Upper lobe of left lung (tissue), 4 donors: ENCODE results near the gene SENP5.

Experiments used
- CTCF ChIP-seq, 6 experiments: fragments of 450-650 bp in 4 of 6; fragments of 200-600 bp in 2 of 6; sonication (generic) in 2 of 6; IDR thresholded peaks; one replicate each; pipeline ENCODE4 v1.5.1; 2016 to 2019; ENCODE audit warnings: antibody characterized with exemption in 6 of 6
- EP300 ChIP-seq, 4 donors: sonication (generic); formaldehyde crosslinking; IDR thresholded peaks; one replicate each; pipeline ENCODE4 v1.5.1; 2017; ENCODE audit warnings: antibody characterized with exemption in 4 of 4, control low read depth in 2 of 4
- POLR2A ChIP-seq, 4 donors: fragments of 450-650 bp; IDR thresholded peaks; one replicate each; pipeline ENCODE4 v1.5.1; 2016 to 2017; ENCODE audit warnings: antibody characterized with exemption in 4 of 4, mild to moderate bottlenecking in 2 of 4
- POLR2AphosphoS5 ChIP-seq, 2 donors: sonication (generic); formaldehyde crosslinking; IDR thresholded peaks; one replicate each; pipeline ENCODE4 v1.5.1; 2017; ENCODE audit warnings: antibody characterized with exemption in 2 of 2

- TF ChIP-seq CTCF (IDR thresholded peaks at IDR 0.05) (no peak), POLR2A (IDR thresholded peaks at IDR 0.05) (no peak), EP300 (IDR thresholded peaks at IDR 0.05) (no peak), POLR2AphosphoS5 (IDR thresholded peaks at IDR 0.05) (no peak)
These were observed 63.4 kb downstream of the SENP5 start for GRCh38 chr3:196931157-196931556.
